ENCODE data around the gene GRIK4.

DNA sequence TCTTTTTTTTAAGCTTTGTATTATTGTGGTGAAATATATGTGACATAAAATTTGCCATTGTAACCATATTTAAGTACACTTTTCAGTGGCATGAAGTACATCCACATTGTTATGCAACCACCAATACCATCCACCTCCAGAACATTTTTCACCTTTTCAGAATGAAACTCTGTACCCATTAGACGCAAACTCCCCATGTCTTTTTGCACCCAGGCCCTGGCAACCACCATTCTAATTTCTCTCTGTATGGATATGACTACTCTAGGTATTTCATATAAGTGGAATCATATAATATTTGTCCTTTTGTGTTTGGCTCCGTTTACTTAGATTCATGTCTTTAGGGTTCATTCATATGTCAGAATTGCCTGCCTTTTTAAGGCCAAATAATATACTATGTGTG lies 329.5 kb downstream of the GRIK4 start:
- TF ChIP-seq, protein P1, sequence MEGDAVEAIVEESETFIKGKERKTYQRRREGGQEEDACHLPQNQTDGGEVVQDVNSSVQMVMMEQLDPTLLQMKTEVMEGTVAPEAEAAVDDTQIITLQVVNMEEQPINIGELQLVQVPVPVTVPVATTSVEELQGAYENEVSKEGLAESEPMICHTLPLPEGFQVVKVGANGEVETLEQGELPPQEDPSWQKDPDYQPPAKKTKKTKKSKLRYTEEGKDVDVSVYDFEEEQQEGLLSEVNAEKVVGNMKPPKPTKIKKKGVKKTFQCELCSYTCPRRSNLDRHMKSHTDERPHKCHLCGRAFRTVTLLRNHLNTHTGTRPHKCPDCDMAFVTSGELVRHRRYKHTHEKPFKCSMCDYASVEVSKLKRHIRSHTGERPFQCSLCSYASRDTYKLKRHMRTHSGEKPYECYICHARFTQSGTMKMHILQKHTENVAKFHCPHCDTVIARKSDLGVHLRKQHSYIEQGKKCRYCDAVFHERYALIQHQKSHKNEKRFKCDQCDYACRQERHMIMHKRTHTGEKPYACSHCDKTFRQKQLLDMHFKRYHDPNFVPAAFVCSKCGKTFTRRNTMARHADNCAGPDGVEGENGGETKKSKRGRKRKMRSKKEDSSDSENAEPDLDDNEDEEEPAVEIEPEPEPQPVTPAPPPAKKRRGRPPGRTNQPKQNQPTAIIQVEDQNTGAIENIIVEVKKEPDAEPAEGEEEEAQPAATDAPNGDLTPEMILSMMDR (IDR thresholded peaks at IDR 0.05): no peak
- TF ChIP-seq EZH2 (IDR thresholded peaks at IDR 0.05; ENCODE audit: borderline replicate concordance, insufficient read depth, low read depth, low read length, poor library complexity, severe bottlenecking): no peak
